Measurements from ENCODE around the gene COL15A1. TPM values are rescaled to one million over a fixed set of nuclear protein-coding genes. Genes with fewer than 3 reads are reported as not detected.

The COL15A1 gene
- total RNA-seq (not detected), polyA plus RNA-seq (under 1 TPM in 3 of 4 donors, not detected in 1; 0.03 to 0.10 (median 0.06) TPM)

DNA sequence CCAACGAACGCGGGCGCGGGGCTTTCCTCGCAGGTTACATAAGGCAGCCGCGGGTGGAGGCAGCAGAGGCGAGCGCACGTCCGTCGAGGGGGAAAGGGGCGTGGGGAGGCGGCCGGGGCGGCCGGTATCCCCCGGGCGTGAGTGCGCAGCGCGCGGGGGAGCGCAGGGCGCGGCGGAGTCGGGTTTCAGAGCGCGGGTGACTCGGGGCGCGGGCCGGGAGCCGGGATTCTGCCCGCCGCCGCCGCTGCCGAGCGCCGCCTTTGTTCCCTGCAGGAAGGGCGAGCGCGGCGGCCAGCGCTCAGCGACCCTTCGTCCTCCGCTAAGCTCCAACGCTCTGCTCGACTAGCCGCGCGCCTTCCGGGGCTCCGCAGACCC is at the start of gene COL15A1:
Gene COL15A1, plus strand, starts transcription at position 226 of the 375 bp plus-strand sequence. CDS start 155 bp downstream, outside the sequence.
- Mint-ChIP-seq H3K9me3 (no peaks in the 10 kb centered on the region), H3K4me1 (peaks cover 0 to 14% (median 2%) of the 10 kb centered on the region in 4 donors), H3K36me3 (no peaks in the 10 kb centered on the region), H3K27ac (no peak within 1 kb of the TSS), H3K27me3 (peaks cover 67% of the 10 kb centered on the region), H3K4me3 (peak within 1 kb of the TSS in 1 of 4 donors; percentile 60)
- no peak for ATAC-seq (ENCODE audit: low read depth in 2 of 2)
- Histone ChIP-seq H3K36me3 (ENCODE audit: control insufficient read depth, insufficient read depth, low read length) (no peaks in the 10 kb centered on the region), H3K27me3 (ENCODE audit: control insufficient read depth, insufficient read depth, low read length) (peaks cover 41% of the 10 kb centered on the region), H3K27ac (ENCODE audit: insufficient read depth, low read length, poor library complexity, severe bottlenecking) (no peak within 1 kb of the TSS), H3K4me3 (ENCODE audit: low read depth, low read length) (no peak within 1 kb of the TSS), H3K4me1 (ENCODE audit: control insufficient read depth, insufficient read depth, low read length, poor library complexity, severe bottlenecking) (peaks cover 3% of the 10 kb centered on the region), H3K9me3 (ENCODE audit: control insufficient read depth in 2 of 2, low read length in 2 of 2) (no peaks in the 10 kb centered on the region)
- no peak for DNase-seq

DNA sequence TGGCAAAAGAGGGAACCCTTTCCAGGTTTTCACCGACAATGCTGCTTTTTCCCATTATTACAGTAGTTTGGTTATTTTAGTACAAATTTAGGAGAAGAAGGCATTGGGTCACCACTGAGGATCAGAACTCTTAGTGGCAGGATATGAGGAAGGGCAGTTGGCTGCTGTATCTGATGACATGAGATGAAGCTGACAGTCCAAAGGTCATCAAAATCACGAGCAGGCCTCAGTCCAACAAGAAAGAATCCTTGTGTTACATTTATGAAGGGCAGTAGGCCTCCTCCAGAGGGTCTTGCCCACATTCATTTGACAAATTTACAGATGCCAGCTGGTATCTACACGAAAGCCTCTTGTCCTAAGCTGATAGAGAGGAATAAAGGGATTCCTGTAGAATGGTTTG is 49.5 kb upstream of the COL15A1 start:
- H3K36me3 Mint-ChIP-seq: no peaks in the 10 kb centered on the region
- H3K27ac ChIP-seq (ENCODE audit: insufficient read depth, low read length, poor library complexity, severe bottlenecking): no peak overlapping the region
- H3K4me1 Mint-ChIP-seq: no peaks in the 10 kb centered on the region
- no peaks in the 10 kb centered on the region for H3K36me3 ChIP-seq (ENCODE audit: control insufficient read depth, insufficient read depth, low read length)
- no peaks in the 10 kb centered on the region for H3K9me3 ChIP-seq (ENCODE audit: control insufficient read depth in 2 of 2, low read length in 2 of 2)
- no peaks in the 10 kb centered on the region for H3K4me1 ChIP-seq (ENCODE audit: control insufficient read depth, insufficient read depth, low read length, poor library complexity, severe bottlenecking)
- H3K27me3 ChIP-seq (ENCODE audit: control insufficient read depth, insufficient read depth, low read length): peaks cover 3% of the 10 kb centered on the region
- DNase-seq: no peak
- H3K4me3 ChIP-seq (ENCODE audit: low read depth, low read length): no peak overlapping the region
- no peak for ATAC-seq (ENCODE audit: low read depth in 2 of 2)
- no peak overlapping the region for H3K4me3 Mint-ChIP-seq
- H3K27me3 Mint-ChIP-seq: peaks cover 30% of the 10 kb centered on the region
- no peak overlapping the region for H3K27ac Mint-ChIP-seq
- H3K9me3 Mint-ChIP-seq: peaks cover 0 to 13% (median 0%) of the 10 kb centered on the region in 7 donors

DNA sequence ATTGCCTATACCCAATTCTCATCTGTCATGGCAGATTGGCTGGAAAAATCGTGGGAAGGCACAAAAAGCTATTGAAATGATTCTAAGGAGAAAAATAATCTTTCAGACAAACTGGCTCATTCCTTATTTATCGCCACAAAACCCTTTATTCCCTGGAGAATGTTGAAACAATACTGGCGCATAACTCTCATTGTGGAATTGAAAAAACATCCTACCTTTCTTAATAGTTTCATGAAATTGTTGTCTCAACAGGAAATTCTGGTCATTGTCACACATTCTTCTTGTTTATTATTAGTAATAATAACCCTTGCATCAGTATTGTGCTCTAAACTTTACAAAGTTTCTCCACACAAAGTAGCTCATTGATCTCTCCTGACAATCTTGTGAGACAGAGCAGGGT is 48.9 kb upstream of the COL15A1 start:
- Mint-ChIP-seq H3K36me3 (no peaks in the 10 kb centered on the region), H3K4me3 (no peak overlapping the region), H3K9me3 (peaks cover 0 to 13% (median 1%) of the 10 kb centered on the region in 7 donors), H3K4me1 (no peaks in the 10 kb centered on the region), H3K27ac (no peak overlapping the region), H3K27me3 (peaks cover 30% of the 10 kb centered on the region)
- Histone ChIP-seq H3K4me3 (ENCODE audit: low read depth, low read length) (no peak overlapping the region), H3K36me3 (ENCODE audit: control insufficient read depth, insufficient read depth, low read length) (no peaks in the 10 kb centered on the region), H3K27ac (ENCODE audit: insufficient read depth, low read length, poor library complexity, severe bottlenecking) (no peak overlapping the region), H3K27me3 (ENCODE audit: control insufficient read depth, insufficient read depth, low read length) (peaks cover 4% of the 10 kb centered on the region), H3K9me3 (ENCODE audit: control insufficient read depth in 2 of 2, low read length in 2 of 2) (no peaks in the 10 kb centered on the region), H3K4me1 (ENCODE audit: control insufficient read depth, insufficient read depth, low read length, poor library complexity, severe bottlenecking) (no peaks in the 10 kb centered on the region)
- ATAC-seq (ENCODE audit: low read depth in 2 of 2) (no peak), DNase-seq (no peak)

DNA sequence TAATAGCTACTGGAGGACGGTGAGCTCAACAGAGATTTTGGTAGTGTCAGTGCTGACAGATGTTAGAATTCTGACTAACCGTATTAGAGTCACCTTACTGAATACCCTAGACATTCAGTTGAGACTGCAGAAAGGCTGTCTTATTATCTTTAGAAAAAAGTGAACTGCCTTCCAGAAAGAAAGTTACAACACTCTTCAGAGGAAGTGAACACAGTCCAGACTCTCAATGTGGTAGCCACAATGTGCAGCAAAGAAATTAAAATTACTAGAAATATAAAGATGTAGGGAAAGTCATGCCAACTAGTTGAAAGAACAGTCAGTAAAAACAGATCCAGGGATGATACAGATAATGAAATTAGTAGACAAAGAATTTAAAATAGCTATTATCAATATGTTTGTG is 47.1 kb upstream of the COL15A1 start:
- ATAC-seq (ENCODE audit: low read depth in 2 of 2): no peak
- Mint-ChIP-seq H3K27me3 (peaks cover 31% of the 10 kb centered on the region), H3K4me3 (no peak overlapping the region), H3K4me1 (no peaks in the 10 kb centered on the region), H3K9me3 (peaks cover 0 to 13% (median 1%) of the 10 kb centered on the region in 7 donors), H3K27ac (no peak overlapping the region), H3K36me3 (no peaks in the 10 kb centered on the region)
- Histone ChIP-seq H3K4me1 (ENCODE audit: control insufficient read depth, insufficient read depth, low read length, poor library complexity, severe bottlenecking) (no peaks in the 10 kb centered on the region), H3K27ac (ENCODE audit: insufficient read depth, low read length, poor library complexity, severe bottlenecking) (no peak overlapping the region), H3K4me3 (ENCODE audit: low read depth, low read length) (no peak overlapping the region), H3K36me3 (ENCODE audit: control insufficient read depth, insufficient read depth, low read length) (no peaks in the 10 kb centered on the region), H3K27me3 (ENCODE audit: control insufficient read depth, insufficient read depth, low read length) (peaks cover 8% of the 10 kb centered on the region), H3K9me3 (ENCODE audit: control insufficient read depth in 2 of 2, low read length in 2 of 2) (no peaks in the 10 kb centered on the region)
- DNase-seq: no peak

DNA sequence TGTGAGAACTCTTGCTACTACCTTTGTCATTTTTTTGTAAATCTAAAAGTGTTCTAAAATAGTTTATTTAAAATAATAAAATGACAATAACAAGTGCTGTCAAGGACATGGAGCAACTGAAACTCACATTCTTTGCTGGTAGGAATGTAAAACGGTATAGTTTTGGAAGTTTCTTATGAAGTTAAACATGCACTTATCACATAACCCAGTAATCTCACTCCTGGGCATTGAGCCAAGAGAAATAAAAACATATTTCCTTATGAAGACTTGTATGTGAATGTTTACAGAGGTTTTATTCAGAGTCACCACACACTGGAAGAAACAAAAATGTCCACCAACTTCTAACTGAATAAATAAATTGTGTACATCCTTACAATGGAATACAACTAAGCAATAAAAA is 46.0 kb upstream of the COL15A1 start:
- Mint-ChIP-seq H3K27me3 (peaks cover 29% of the 10 kb centered on the region), H3K27ac (no peak overlapping the region), H3K4me1 (no peaks in the 10 kb centered on the region), H3K9me3 (peaks cover 0 to 13% (median 1%) of the 10 kb centered on the region in 7 donors), H3K36me3 (no peaks in the 10 kb centered on the region), H3K4me3 (no peak overlapping the region)
- H3K4me1 ChIP-seq (ENCODE audit: control insufficient read depth, insufficient read depth, low read length, poor library complexity, severe bottlenecking): no peaks in the 10 kb centered on the region
- peaks cover 8% of the 10 kb centered on the region for H3K27me3 ChIP-seq (ENCODE audit: control insufficient read depth, insufficient read depth, low read length)
- no peak overlapping the region for H3K27ac ChIP-seq (ENCODE audit: insufficient read depth, low read length, poor library complexity, severe bottlenecking)
- no peaks in the 10 kb centered on the region for H3K9me3 ChIP-seq (ENCODE audit: control insufficient read depth in 2 of 2, low read length in 2 of 2)
- no peaks in the 10 kb centered on the region for H3K36me3 ChIP-seq (ENCODE audit: control insufficient read depth, insufficient read depth, low read length)
- no peak for ATAC-seq (ENCODE audit: low read depth in 2 of 2)
- no peak for DNase-seq
- H3K4me3 ChIP-seq (ENCODE audit: low read depth, low read length): no peak overlapping the region

DNA sequence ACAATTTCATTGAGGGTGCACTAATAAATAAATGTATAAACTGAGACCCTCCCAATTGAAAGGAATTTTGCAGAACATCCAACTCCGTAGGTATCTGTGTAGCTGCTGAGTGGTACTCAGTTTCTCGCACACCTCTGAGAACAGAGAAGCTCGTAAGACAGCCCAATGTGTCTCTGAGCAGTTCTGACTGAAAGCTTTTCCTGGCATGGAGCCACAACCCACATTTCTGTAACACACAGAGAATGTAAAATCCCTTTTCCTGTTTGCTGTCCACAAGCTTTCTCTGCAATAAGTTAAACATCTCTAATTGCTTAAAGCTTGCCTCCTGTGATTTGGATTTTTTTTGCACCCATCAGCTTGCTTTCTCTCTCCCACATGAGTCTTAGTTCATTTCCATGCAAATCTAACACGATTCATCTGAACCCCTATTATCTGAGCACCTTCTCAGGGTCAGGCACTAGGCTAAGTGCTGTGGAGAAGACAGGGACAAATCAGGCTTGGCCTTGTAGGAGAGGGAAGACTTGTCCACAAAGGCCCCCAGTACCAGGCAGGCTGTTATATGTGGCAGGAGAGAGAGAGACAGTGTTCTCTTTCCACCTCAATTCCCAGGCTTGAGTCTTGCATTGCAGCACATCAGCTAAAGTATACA is 44.2 kb upstream of the COL15A1 start:
- Mint-ChIP-seq H3K27ac (peak overlapping the region in 1 of 3 donors; percentile 43), H3K9me3 (peaks cover 0 to 13% (median 2%) of the 10 kb centered on the region in 7 donors), H3K4me1 (no peaks in the 10 kb centered on the region), H3K27me3 (peaks cover 26% of the 10 kb centered on the region), H3K4me3 (no peak overlapping the region), H3K36me3 (no peaks in the 10 kb centered on the region)
- Histone ChIP-seq H3K27ac (ENCODE audit: insufficient read depth, low read length, poor library complexity, severe bottlenecking) (no peak overlapping the region), H3K27me3 (ENCODE audit: control insufficient read depth, insufficient read depth, low read length) (peaks cover 8% of the 10 kb centered on the region), H3K36me3 (ENCODE audit: control insufficient read depth, insufficient read depth, low read length) (no peaks in the 10 kb centered on the region), H3K9me3 (ENCODE audit: control insufficient read depth in 2 of 2, low read length in 2 of 2) (no peaks in the 10 kb centered on the region), H3K4me1 (ENCODE audit: control insufficient read depth, insufficient read depth, low read length, poor library complexity, severe bottlenecking) (no peaks in the 10 kb centered on the region), H3K4me3 (ENCODE audit: low read depth, low read length) (no peak overlapping the region)
- DNase-seq (no peak), ATAC-seq (ENCODE audit: low read depth in 2 of 2) (no peak)

DNA sequence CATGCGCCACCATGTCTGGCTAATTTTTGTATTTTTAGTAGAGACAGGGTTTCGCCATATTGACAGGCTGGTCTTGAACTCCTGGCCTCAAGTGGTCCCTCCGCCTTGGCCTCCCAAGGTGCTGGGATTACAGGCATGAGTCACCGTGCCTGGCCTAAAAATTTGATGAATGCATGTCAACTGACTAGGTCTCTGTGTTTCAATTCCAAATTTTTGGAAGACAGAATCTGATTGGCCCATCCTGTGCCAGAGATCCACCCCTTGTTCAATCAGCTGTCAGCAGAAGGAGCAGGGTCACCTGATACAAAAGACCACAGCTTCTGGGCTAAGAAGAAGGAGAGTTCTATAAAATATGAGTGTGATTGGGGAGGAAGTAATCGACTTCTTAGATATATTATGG is 43.5 kb upstream of the COL15A1 start:
- Mint-ChIP-seq H3K27ac (no peak overlapping the region), H3K9me3 (peaks cover 0 to 13% (median 2%) of the 10 kb centered on the region in 7 donors), H3K27me3 (peaks cover 21% of the 10 kb centered on the region), H3K4me3 (no peak overlapping the region), H3K36me3 (no peaks in the 10 kb centered on the region), H3K4me1 (no peaks in the 10 kb centered on the region)
- no peaks in the 10 kb centered on the region for H3K36me3 ChIP-seq (ENCODE audit: control insufficient read depth, insufficient read depth, low read length)
- no peak overlapping the region for H3K27ac ChIP-seq (ENCODE audit: insufficient read depth, low read length, poor library complexity, severe bottlenecking)
- H3K4me1 ChIP-seq (ENCODE audit: control insufficient read depth, insufficient read depth, low read length, poor library complexity, severe bottlenecking): no peaks in the 10 kb centered on the region
- no peaks in the 10 kb centered on the region for H3K9me3 ChIP-seq (ENCODE audit: control insufficient read depth in 2 of 2, low read length in 2 of 2)
- DNase-seq (no peak), ATAC-seq (ENCODE audit: low read depth in 2 of 2) (no peak)
- H3K27me3 ChIP-seq (ENCODE audit: control insufficient read depth, insufficient read depth, low read length): peaks cover 8% of the 10 kb centered on the region
- no peak overlapping the region for H3K4me3 ChIP-seq (ENCODE audit: low read depth, low read length)

DNA sequence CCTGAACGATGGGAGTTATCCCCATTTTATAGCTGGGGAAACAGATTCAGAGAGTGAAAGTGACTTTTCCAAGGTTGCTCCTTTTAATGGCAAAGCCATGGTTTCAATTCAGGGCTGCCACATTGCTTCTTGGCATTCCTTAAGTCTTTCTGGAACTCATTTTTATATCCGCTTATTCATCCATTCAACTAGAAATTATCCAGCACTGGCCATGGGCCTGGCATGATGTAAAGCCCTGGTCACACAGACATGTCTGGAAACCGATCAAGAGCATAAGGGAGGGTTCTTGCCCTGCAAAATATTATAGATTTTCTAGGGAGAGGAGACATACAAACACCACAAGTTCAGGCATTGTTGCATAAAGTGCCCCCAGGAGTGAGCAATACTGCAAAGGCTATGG is 43.0 kb upstream of the COL15A1 start:
- Mint-ChIP-seq H3K27me3 (peaks cover 21% of the 10 kb centered on the region), H3K36me3 (no peaks in the 10 kb centered on the region), H3K4me1 (no peaks in the 10 kb centered on the region), H3K9me3 (peaks cover 0 to 13% (median 2%) of the 10 kb centered on the region in 7 donors), H3K4me3 (no peak overlapping the region), H3K27ac (no peak overlapping the region)
- DNase-seq (no peak), ATAC-seq (ENCODE audit: low read depth in 2 of 2) (no peak)
- Histone ChIP-seq H3K27me3 (ENCODE audit: control insufficient read depth, insufficient read depth, low read length) (peaks cover 8% of the 10 kb centered on the region), H3K36me3 (ENCODE audit: control insufficient read depth, insufficient read depth, low read length) (no peaks in the 10 kb centered on the region), H3K27ac (ENCODE audit: insufficient read depth, low read length, poor library complexity, severe bottlenecking) (no peak overlapping the region), H3K4me1 (ENCODE audit: control insufficient read depth, insufficient read depth, low read length, poor library complexity, severe bottlenecking) (no peaks in the 10 kb centered on the region), H3K4me3 (ENCODE audit: low read depth, low read length) (no peak overlapping the region), H3K9me3 (ENCODE audit: control insufficient read depth in 2 of 2, low read length in 2 of 2) (no peaks in the 10 kb centered on the region)

Measured in CD4-positive, CD25-positive, alpha-beta regulatory T cell (primary cell).